Astrocyte (in vitro differentiated cells and primary cell): ENCODE measurements around the gene COL5A2. TPM values are rescaled to one million over a fixed set of nuclear protein-coding genes. Genes with fewer than 3 reads are reported as not detected.

Experiments
- DNase-seq: peaks from one replicate; pipeline ENCODE4 v3.0.0-alpha.2; 2010; ENCODE audit warnings: low read depth
- FAIRE-seq: peaks from 2 replicates; lab custom pipeline; 2011; peaks lifted over from hg19 to GRCh38; lab: Jason Lieb, UNC
- H2AFZ ChIP-seq: 2 replicates; pipeline ENCODE4 v1.6.0; 2012; ENCODE audit warnings: low read depth, low read length, inconsistent platforms
- H3K27ac ChIP-seq: 2 replicates; pipeline ENCODE4 v1.5.1; 2011; ENCODE audit warnings: low read depth, low read length, inconsistent platforms
- H3K27me3 ChIP-seq: 2 replicates; pipeline ENCODE4 v1.6.0; 2011; ENCODE audit warnings: low read length, inconsistent platforms; ENCODE audit not compliant: insufficient read depth
- H3K36me3 ChIP-seq: 2 replicates; pipeline ENCODE4 v1.5.1; 2011; ENCODE audit warnings: low read length, inconsistent platforms; ENCODE audit not compliant: insufficient read depth
- H3K4me1 ChIP-seq: 2 replicates; pipeline ENCODE4 v1.5.1; 2011; ENCODE audit warnings: low read length, inconsistent platforms; ENCODE audit not compliant: insufficient read depth
- H3K4me2 ChIP-seq: 2 replicates; pipeline ENCODE4 v1.6.0; 2012; ENCODE audit warnings: low read length, inconsistent platforms
- H3K4me3 ChIP-seq: 2 replicates; pipeline ENCODE4 v1.5.1; 2011; ENCODE audit warnings: low read depth, mild to moderate bottlenecking, low read length, inconsistent platforms; ENCODE audit not compliant: insufficient read depth
- H3K79me2 ChIP-seq: 2 replicates; pipeline ENCODE4 v1.6.0; 2012; ENCODE audit warnings: mild to moderate bottlenecking, low read length, inconsistent platforms; ENCODE audit not compliant: insufficient read depth
- H3K9ac ChIP-seq: 2 replicates; pipeline ENCODE4 v1.6.0; 2012; ENCODE audit warnings: mild to moderate bottlenecking, low read length, inconsistent platforms
- H3K9me3 ChIP-seq: 2 replicates; pipeline ENCODE4 v1.5.1; 2012; ENCODE audit warnings: low read depth, mild to moderate bottlenecking, low read length, inconsistent platforms; ENCODE audit not compliant: insufficient read depth
- H4K20me1 ChIP-seq: 2 replicates; pipeline ENCODE4 v1.6.0; 2012; ENCODE audit warnings: low read length, inconsistent platforms; ENCODE audit not compliant: insufficient read depth
- H3K27ac Mint-ChIP-seq: one replicate; pipeline ENCODE4 v1.8.0; 2021; ENCODE audit warnings: mild to moderate bottlenecking, mixed read lengths; ENCODE audit not compliant: unreplicated experiment
- H3K27me3 Mint-ChIP-seq: one replicate; pipeline ENCODE4 v1.8.0; 2021; ENCODE audit warnings: low read depth, mixed read lengths; ENCODE audit not compliant: unreplicated experiment
- H3K36me3 Mint-ChIP-seq: one replicate; pipeline ENCODE4 v1.8.0; 2021; ENCODE audit warnings: low read depth, mixed read lengths; ENCODE audit not compliant: unreplicated experiment
- H3K4me1 Mint-ChIP-seq: one replicate; pipeline ENCODE4 v1.8.0; 2021; ENCODE audit warnings: low read depth, mixed read lengths; ENCODE audit not compliant: unreplicated experiment
- H3K4me3 Mint-ChIP-seq: one replicate; pipeline ENCODE4 v1.8.0; 2021; ENCODE audit warnings: mild to moderate bottlenecking, moderate library complexity, mixed read lengths; ENCODE audit not compliant: unreplicated experiment
- H3K9me3 Mint-ChIP-seq: one replicate; pipeline ENCODE4 v1.8.0; 2021; ENCODE audit warnings: mild to moderate bottlenecking, mixed read lengths; ENCODE audit not compliant: unreplicated experiment
- CTCF ChIP-seq: IDR thresholded peaks from 2 replicates; pipeline ENCODE4 v1.5.1; 2011; ENCODE audit warnings: low read depth, mild to moderate bottlenecking, inconsistent platforms, low read length, moderate library complexity; ENCODE audit not compliant: insufficient read depth
- EZH2 ChIP-seq: IDR thresholded peaks from 2 replicates; pipeline ENCODE4 v1.6.1; 2012; ENCODE audit warnings: mild to moderate bottlenecking, low read length, inconsistent platforms; ENCODE audit not compliant: insufficient read depth
- total RNA-seq: library from RNA; stranded (reverse); gene quantifications from 2 replicates; pipeline ENCODE4 v1.2.1, GENCODE V29; 2021

Gene COL5A2
- total RNA-seq, 1 donor from 2014 or later = 429 TPM

DNA sequence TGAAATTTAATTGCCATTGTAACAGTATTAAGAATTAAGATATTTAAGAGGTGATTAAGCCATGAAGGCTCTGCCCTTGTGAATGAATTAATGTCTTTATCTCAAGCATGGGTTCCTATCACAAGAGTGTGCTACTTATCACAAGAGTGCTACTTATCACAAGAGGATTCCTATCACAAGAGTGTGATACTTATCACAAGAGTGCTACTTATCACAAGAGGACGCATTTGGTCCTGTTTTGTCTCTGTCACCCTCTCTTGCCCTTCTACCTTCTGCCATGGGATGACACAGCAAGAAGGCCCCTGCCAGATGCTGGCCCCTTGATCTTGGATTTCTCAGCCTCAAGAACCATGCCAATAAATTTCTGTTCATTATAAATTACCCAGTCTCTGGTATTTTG is 13.2 kb upstream of the COL5A2 start:
- H4K20me1 ChIP-seq = no peaks in the 10 kb centered on the region
- no peaks in the 10 kb centered on the region for H3K9me3 ChIP-seq
- FAIRE-seq = no peak
- Mint-ChIP-seq H3K27me3 (no peaks in the 10 kb centered on the region), H3K27ac (no peak overlapping the region), H3K9me3 (peaks cover 3% of the 10 kb centered on the region), H3K4me1 (no peaks in the 10 kb centered on the region), H3K4me3 (no peak overlapping the region), H3K36me3 (no peaks in the 10 kb centered on the region)
- no peaks in the 10 kb centered on the region for H3K36me3 ChIP-seq
- H3K4me1 ChIP-seq = no peaks in the 10 kb centered on the region
- H3K79me2 ChIP-seq = no peaks in the 10 kb centered on the region
- no peak overlapping the region for H3K4me2 ChIP-seq
- no peak for DNase-seq
- no peak overlapping the region for H3K4me3 ChIP-seq
- H3K27me3 ChIP-seq = no peaks in the 10 kb centered on the region
- no peak overlapping the region for H3K9ac ChIP-seq
- H2AFZ ChIP-seq = no peak overlapping the region
- H3K27ac ChIP-seq = no peak overlapping the region
- TF ChIP-seq EZH2 (no peak), CTCF (no peak)

GRCh38 chr2:189191766-189192165 is 12.2 kb upstream of the COL5A2 start:
- no peaks in the 10 kb centered on the region for H3K27me3 ChIP-seq
- H3K4me1 ChIP-seq = no peaks in the 10 kb centered on the region
- H3K9me3 ChIP-seq = no peaks in the 10 kb centered on the region
- no peak overlapping the region for H3K4me3 Mint-ChIP-seq
- TF ChIP-seq CTCF (no peak), EZH2 (no peak)
- no peaks in the 10 kb centered on the region for H3K27me3 Mint-ChIP-seq
- H3K27ac Mint-ChIP-seq = no peak overlapping the region
- H2AFZ ChIP-seq = no peak overlapping the region
- H3K36me3 ChIP-seq = no peaks in the 10 kb centered on the region
- H3K27ac ChIP-seq = no peak overlapping the region
- no peak overlapping the region for H3K9ac ChIP-seq
- DNase-seq (peak; percentile 63), FAIRE-seq (peak; percentile 56)
- no peaks in the 10 kb centered on the region for H3K36me3 Mint-ChIP-seq
- H3K4me2 ChIP-seq = no peak overlapping the region
- H3K9me3 Mint-ChIP-seq = peaks cover 3% of the 10 kb centered on the region
- H3K4me1 Mint-ChIP-seq = no peaks in the 10 kb centered on the region
- H4K20me1 ChIP-seq = no peaks in the 10 kb centered on the region
- no peak overlapping the region for H3K4me3 ChIP-seq
- H3K79me2 ChIP-seq = no peaks in the 10 kb centered on the region

DNA sequence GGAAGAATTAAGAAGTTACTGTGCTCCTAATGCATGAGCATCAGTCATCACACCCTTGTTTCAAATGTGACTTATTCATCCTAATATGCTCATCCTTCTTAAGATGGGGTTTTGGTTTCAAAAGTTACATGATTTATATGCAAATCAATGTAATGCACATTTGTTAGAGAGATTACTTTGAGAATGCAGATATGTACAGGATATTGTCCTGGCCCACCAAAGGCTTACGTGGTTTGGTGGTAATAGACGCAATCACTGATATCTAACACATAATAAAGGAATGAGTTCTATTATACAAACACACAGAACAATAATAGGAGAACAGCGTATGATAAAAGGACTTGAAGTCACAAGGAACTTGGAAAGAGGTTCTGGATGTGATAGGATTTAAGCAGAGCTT is 11.1 kb upstream of the COL5A2 start:
- Histone ChIP-seq H4K20me1 (no peaks in the 10 kb centered on the region), H3K79me2 (no peaks in the 10 kb centered on the region), H3K27me3 (no peaks in the 10 kb centered on the region), H3K36me3 (no peaks in the 10 kb centered on the region), H3K4me2 (no peak overlapping the region), H3K9ac (no peak overlapping the region), H3K4me1 (no peaks in the 10 kb centered on the region), H2AFZ (no peak overlapping the region), H3K4me3 (no peak overlapping the region), H3K27ac (no peak overlapping the region), H3K9me3 (no peaks in the 10 kb centered on the region)
- Mint-ChIP-seq H3K36me3 (no peaks in the 10 kb centered on the region), H3K4me3 (no peak overlapping the region), H3K9me3 (peaks cover 1% of the 10 kb centered on the region), H3K27me3 (no peaks in the 10 kb centered on the region), H3K4me1 (no peaks in the 10 kb centered on the region), H3K27ac (no peak overlapping the region)
- no peak for DNase-seq
- FAIRE-seq = peak; percentile 60
- TF ChIP-seq CTCF (no peak), EZH2 (no peak)
